ENCODE results near the gene FBXO24. TPM values are rescaled to one million over a fixed set of nuclear protein-coding genes. Genes with fewer than 3 reads are reported as not detected.

The FBXO24 gene
- total and polyA plus RNA-seq, 7 donors: 0.27 to 2.8 (median 0.83) TPM; not detected in 1

- Histone ChIP-seq H3K4me1 (peaks cover 0 to 37% (median 27%) of the 10 kb centered on the region in 4 donors), H3K9me3 (no peaks in the 10 kb centered on the region), H3K36me3 (no peaks in the 10 kb centered on the region), H3K27ac (no peak overlapping the region), H3K4me3 (no peak overlapping the region), H3K27me3 (no peaks in the 10 kb centered on the region)
- intact Hi-C loops (cut with DNase I): no loop called here
- no peak for DNase-seq
- TF ChIP-seq CTCF (IDR thresholded peaks at IDR 0.05) (no peak), EP300 (IDR thresholded peaks at IDR 0.05) (no peak), POLR2A (IDR thresholded peaks at IDR 0.05) (no peak)
- WGBS, 2 donors: 76 to 95% methylated on average over 9 of the region's 9 CpGs
Observed at GRCh38 chr7:100600730-100601038, 14.6 kb downstream of the FBXO24 start.

DNA sequence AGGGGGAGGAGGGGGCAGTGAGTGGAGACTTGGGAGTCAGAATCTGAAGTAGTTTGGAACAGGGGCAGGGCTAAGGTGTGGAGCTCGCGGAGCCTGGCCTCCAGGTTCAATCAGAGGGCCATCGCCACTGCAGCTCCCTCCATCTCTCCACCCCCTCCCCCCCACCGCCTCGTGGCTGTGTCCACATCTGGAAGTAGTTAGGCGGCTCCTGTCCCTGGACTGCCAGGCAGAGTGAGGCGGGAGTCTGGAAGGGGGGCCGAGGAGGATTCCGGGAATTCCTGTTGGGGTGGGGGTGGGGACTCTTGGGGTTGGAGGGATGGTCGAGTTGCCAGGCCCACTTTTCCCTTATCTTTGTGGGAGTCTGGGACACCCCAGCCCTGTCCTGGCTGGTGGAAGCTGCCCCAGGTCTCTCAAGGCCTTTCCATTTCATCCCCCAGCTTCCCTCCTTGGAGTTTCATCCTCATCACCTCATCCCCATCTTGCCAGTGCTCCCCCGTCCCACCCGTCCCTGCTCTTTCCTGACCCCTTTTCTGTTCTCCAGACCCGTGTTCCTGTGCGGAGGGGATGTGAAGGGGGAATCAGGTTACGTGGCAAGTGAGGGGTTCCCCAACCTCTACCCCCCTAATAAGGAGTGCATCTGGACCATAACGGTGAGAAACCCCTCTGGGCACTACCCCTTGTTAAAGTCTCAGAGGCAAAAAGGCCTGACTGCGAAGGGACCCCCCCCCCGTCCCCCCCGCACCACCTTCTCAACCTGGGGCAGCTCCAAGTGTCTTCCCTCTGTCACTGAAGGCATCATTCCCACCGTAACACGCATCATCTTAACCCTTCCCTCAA, 17.0 kb downstream of the FBXO24 start:
- WGBS, 2 donors: 39 to 62% methylated on average over 21 of the region's 21 CpGs
- no peaks in the 10 kb centered on the region for H3K9me3 ChIP-seq
- H3K4me3 ChIP-seq: peak overlapping the region; percentile 74 to 81 (median 78)
- peaks cover 0 to 41% (median 29%) of the 10 kb centered on the region in 4 donors for H3K4me1 ChIP-seq
- peak; percentile 95 for DNase-seq
- H3K27me3 ChIP-seq: no peaks in the 10 kb centered on the region
- intact Hi-C loops (cut with DNase I): no loop called here
- TF ChIP-seq POLR2AphosphoS5 (IDR thresholded peaks at IDR 0.05): peak in 3 of 4 donors; percentile 24 to 42 (median 41)
- no peak for TF ChIP-seq POLR2A (IDR thresholded peaks at IDR 0.05)
- H3K36me3 ChIP-seq: no peaks in the 10 kb centered on the region
- peak overlapping the region; percentile 84 to 90 (median 84) for H3K27ac ChIP-seq

DNA sequence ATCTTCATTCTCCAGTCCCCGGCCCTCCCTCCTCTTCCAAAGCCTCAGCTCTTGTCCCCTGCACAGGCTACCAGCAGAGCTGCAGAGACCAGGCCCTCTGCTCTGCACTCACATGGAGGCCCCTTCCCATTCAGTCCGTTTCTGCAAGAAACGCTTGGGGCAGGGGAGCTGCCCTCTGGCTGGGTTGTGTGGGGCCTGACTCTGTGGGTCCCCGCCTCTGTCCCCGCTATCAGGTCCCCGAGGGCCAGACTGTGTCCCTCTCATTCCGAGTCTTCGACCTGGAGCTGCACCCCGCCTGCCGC, 17.5 kb downstream of the FBXO24 start:
- Histone ChIP-seq H3K27me3 (no peaks in the 10 kb centered on the region), H3K36me3 (no peaks in the 10 kb centered on the region), H3K4me1 (peaks cover 0 to 41% (median 29%) of the 10 kb centered on the region in 4 donors), H3K9me3 (no peaks in the 10 kb centered on the region), H3K4me3 (peak overlapping the region; percentile 74 to 81 (median 78)), H3K27ac (peak overlapping the region; percentile 84 to 90 (median 84))
- no peak for DNase-seq
- TF ChIP-seq POLR2A (IDR thresholded peaks at IDR 0.05): no peak
- TF ChIP-seq EP300 (IDR thresholded peaks at IDR 0.05): no peak
- no peak for TF ChIP-seq CTCF (IDR thresholded peaks at IDR 0.05)
- no peak for TF ChIP-seq POLR2AphosphoS5 (IDR thresholded peaks at IDR 0.05)
- WGBS, 2 donors: 9 to 20% methylated on average over 10 of the region's 10 CpGs
- intact Hi-C loops (cut with DNase I): loop anchor here (1.0 to 2.0 kb wide), 2 partner anchors 17 to 71 kb away; partner anchors contain the start of genes FBXO24 and LRCH4

DNA sequence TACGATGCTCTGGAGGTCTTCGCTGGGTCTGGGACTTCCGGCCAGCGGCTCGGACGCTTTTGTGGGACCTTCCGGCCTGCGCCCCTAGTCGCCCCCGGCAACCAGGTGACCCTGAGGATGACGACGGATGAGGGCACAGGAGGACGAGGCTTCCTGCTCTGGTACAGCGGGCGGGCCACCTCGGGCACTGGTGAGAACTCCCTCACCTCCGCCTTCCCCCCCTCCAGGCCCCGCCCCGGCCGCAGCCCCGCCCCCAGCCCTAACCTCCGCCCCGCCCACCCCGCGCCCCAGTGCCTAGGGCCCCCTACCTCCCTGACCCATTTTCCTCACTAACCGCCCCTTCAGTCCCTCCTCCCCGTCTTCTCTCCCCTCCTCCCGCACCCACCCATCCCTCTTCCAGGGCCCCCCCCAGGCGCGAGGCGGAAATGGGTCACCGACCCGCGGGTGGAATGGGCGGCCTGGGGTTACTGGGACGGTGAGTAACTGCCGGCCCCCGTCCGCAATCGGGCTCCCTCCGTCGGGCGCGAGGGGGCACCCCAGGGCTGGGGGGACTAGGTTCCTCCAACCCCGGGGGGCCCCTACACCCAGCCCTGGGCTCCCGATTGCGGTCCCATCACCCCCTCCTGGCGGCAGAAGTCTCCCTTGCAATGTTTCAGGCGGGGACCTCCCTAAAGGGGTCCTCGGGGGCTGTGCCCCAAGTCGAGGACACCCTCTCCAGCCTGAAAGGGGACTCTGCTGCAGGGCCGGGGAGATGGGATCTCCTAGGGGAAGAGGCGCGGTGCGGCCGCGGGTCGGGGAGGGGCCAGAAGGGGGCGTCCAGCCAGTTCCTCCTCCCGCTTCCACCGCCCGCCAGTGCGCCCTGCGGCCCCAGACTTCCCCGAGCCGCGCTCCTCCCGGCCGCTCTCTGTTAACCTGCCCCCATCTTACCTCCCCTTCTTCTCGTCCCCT, 18.2 kb downstream of the FBXO24 start:
- H3K36me3 ChIP-seq: no peaks in the 10 kb centered on the region
- intact Hi-C loops (cut with DNase I): loop anchor here (1.0 to 2.0 kb wide), 2 partner anchors 18 to 70 kb away; partner anchors contain the start of genes FBXO24 and LRCH4
- peak in 1 of 2 donors; percentile 26 for TF ChIP-seq POLR2A (IDR thresholded peaks at IDR 0.05)
- TF ChIP-seq POLR2AphosphoS5 (IDR thresholded peaks at IDR 0.05): peak; percentile 73 to 85 (median 82)
- TF ChIP-seq CTCF (IDR thresholded peaks at IDR 0.05): peak in 3 of 4 experiments; percentile 24 to 45 (median 43)
- no peak for TF ChIP-seq EP300 (IDR thresholded peaks at IDR 0.05)
- 1% methylated on average over 70 of the region's 70 CpGs for WGBS, 2 donors
- peaks cover 0 to 41% (median 29%) of the 10 kb centered on the region in 4 donors for H3K4me1 ChIP-seq
- H3K27ac ChIP-seq: peak overlapping the region; percentile 84 to 90 (median 84)
- no peaks in the 10 kb centered on the region for H3K27me3 ChIP-seq
- peak overlapping the region; percentile 74 to 81 (median 78) for H3K4me3 ChIP-seq
- H3K9me3 ChIP-seq: no peaks in the 10 kb centered on the region
- peak; percentile 93 for DNase-seq
